MM.1S (cell line): ENCODE data around the gene TARS1.

Experiments
- CTCF ChIP-seq: fragments of 300-600 bp; sonication (generic); IDR thresholded peaks from 2 replicates; pipeline ENCODE4 v1.5.1; 2016; ENCODE audit warnings: antibody characterized with exemption, low read length, mixed read lengths
- EZH2 ChIP-seq: fragments of 300-600 bp; sonication (generic); optimal IDR thresholded peaks from 2 replicates; pipeline ENCODE3; 2017; ENCODE audit warnings: low read depth, mild to moderate bottlenecking, antibody characterized with exemption, low read length, mixed read lengths
- EZH2phosphoT487 ChIP-seq: fragments of 300-600 bp; sonication (generic); IDR thresholded peaks from 2 replicates; pipeline ENCODE4 v1.6.1; 2018; ENCODE audit warnings: antibody characterized with exemption, low read length

- TF ChIP-seq CTCF (no peak), EZH2 (no peak), EZH2phosphoT487 (no peak)
Observed at GRCh38 chr5:33487236-33487635, 46.5 kb downstream of the TARS1 start.
